Stimulated activated CD4-positive, alpha-beta T cell treated with anti-CD3 and anti-CD28 coated beads, Interleukin-1b, Interleukin-23, amount 100 ng/mL, for 4 hours (primary cell): ENCODE data around the gene GPR17.

Source experiments
- DNase-seq, 2 donors: peaks; one replicate each; pipeline ENCODE4 v3.0.0-alpha.2; 2020; ENCODE audit warnings: low read depth in 2 of 2

GPR17 gene

GRCh38 chr2:127645395-127646291 lies at the start of gene GPR17:
Gene GPR17 (plus strand): TSS chr2:127646153. CDS start chr2:127650736, 4,583 bp downstream.
- no peak for DNase-seq

- no peak for DNase-seq
Measured at GRCh38 chr2:127596311-127597045, 49.5 kb upstream of the GPR17 start.

- DNase-seq, result no peak
Measured at GRCh38 chr2:127597046-127597983, 48.6 kb upstream of the GPR17 start.

GRCh38 chr2:127597984-127598380 lies 48.0 kb upstream of the GPR17 start:
- no peak for DNase-seq

GRCh38 chr2:127598711-127599110 lies 47.2 kb upstream of the GPR17 start:
- DNase-seq, result no peak

GRCh38 chr2:127599211-127599610 lies 46.7 kb upstream of the GPR17 start:
- DNase-seq, result no peak

- no peak for DNase-seq
Measured at GRCh38 chr2:127604986-127605385, 41.0 kb upstream of the GPR17 start.

GRCh38 chr2:127605691-127606263 lies 40.2 kb upstream of the GPR17 start:
- DNase-seq, result no peak

GRCh38 chr2:127606625-127607398 lies 39.1 kb upstream of the GPR17 start:
- no peak for DNase-seq

GRCh38 chr2:127607399-127607908 lies 38.5 kb upstream of the GPR17 start:
- DNase-seq, result no peak

- DNase-seq, result no peak
Measured at GRCh38 chr2:127608061-127609030, 37.6 kb upstream of the GPR17 start.

- DNase-seq, result no peak
Measured at GRCh38 chr2:127609031-127609751, 36.8 kb upstream of the GPR17 start.

- DNase-seq, result no peak
Measured at GRCh38 chr2:127609818-127610217, 36.1 kb upstream of the GPR17 start.

- no peak for DNase-seq
Measured at GRCh38 chr2:127610561-127610960, 35.4 kb upstream of the GPR17 start.

- DNase-seq, result no peak
Measured at GRCh38 chr2:127611076-127611925, 34.7 kb upstream of the GPR17 start.

GRCh38 chr2:127612111-127612822 lies 33.7 kb upstream of the GPR17 start:
- DNase-seq, result no peak

- DNase-seq, result no peak
Measured at GRCh38 chr2:127614246-127614645, 31.7 kb upstream of the GPR17 start.
